GM10248 (cell line): ENCODE data around the gene DLAT.

Source experiments
- CTCF ChIA-PET: fragments of 300-600 bp; sonication (Branson Sonifier 250); formaldehyde crosslinking; extraction: SDS; loops from one replicate; lab custom pipeline; 2021; ENCODE audit warnings: antibody characterized with exemption; lab: Yijun Ruan, JAX
- POLR2A ChIA-PET: fragments of 350-650 bp; sonication (Branson Sonifier 250); formaldehyde crosslinking; extraction: SDS; loops from one replicate; lab custom pipeline; 2020; ENCODE audit warnings: antibody characterized with exemption; lab: Yijun Ruan, JAX
- DNase-seq: peaks from one replicate; pipeline ENCODE4 v3.0.0; 2012; ENCODE audit errors: extremely low spot score
- CTCF ChIP-seq: IDR thresholded peaks from 2 replicates; pipeline ENCODE4 v1.5.1; 2012; ENCODE audit warnings: mild to moderate bottlenecking, low read depth; ENCODE audit errors: extremely low read depth, missing control alignments, control extremely low read depth

The DLAT gene

GRCh38 chr11:111980062-111980461 is 45.1 kb upstream of the DLAT start:
- no peak for TF ChIP-seq CTCF
- POLR2A ChIA-PET: no interaction called here
- CTCF ChIA-PET: interaction anchor here (0.9 to 3.8 kb wide), 9 partner anchors 13 to 54 kb away, joined by 3 to 138 read pairs (median 4); partner anchors contain the start of gene DIXDC1
- DNase-seq: no peak

GRCh38 chr11:111981270-111981669 is 43.9 kb upstream of the DLAT start:
- POLR2A ChIA-PET: no interaction called here
- CTCF ChIA-PET: interaction anchor here (0.6 to 3.8 kb wide), 38 partner anchors 8 to 419 kb away, joined by 3 to 138 read pairs (median 5); partner anchors contain the start of genes ALG9, BCO2 and DIXDC1
- no peak for DNase-seq
- TF ChIP-seq CTCF: no peak

- peak; percentile 59 for TF ChIP-seq CTCF
- ChIA-PET CTCF (interaction anchor here (0.6 to 3.8 kb wide), 36 partner anchors 8 to 419 kb away, joined by 3 to 138 read pairs (median 6); partner anchors contain the start of genes ALG9, BCO2 and DIXDC1), POLR2A (interaction anchor here (0.6 kb wide), 1 partner anchor 43 kb away, joined by 3 read pairs; no protein-coding TSS in a partner anchor)
- DNase-seq: peak; percentile 71
Measured at GRCh38 chr11:111982019-111982464, 43.2 kb upstream of the DLAT start.

GRCh38 chr11:111982541-111983186 is 42.5 kb upstream of the DLAT start:
- ChIA-PET CTCF (interaction anchor here (0.9 to 3.8 kb wide), 28 partner anchors 8 to 253 kb away, joined by 3 to 138 read pairs (median 6); partner anchors contain the start of genes ALG9, BCO2 and DIXDC1), POLR2A (interaction anchor here (0.6 kb wide), 1 partner anchor 44 kb away, joined by 3 read pairs; no protein-coding TSS in a partner anchor)
- TF ChIP-seq CTCF: no peak
- no peak for DNase-seq

GRCh38 chr11:111983187-111983986 is 41.8 kb upstream of the DLAT start:
- ChIA-PET POLR2A (no interaction called here), CTCF (interaction anchor here (1.4 to 3.8 kb wide), 12 partner anchors 9 to 105 kb away, joined by 5 to 138 read pairs (median 12); partner anchors contain the start of gene DIXDC1)
- no peak for TF ChIP-seq CTCF
- DNase-seq: no peak

- DNase-seq: no peak
- ChIA-PET CTCF (no interaction called here), POLR2A (no interaction called here)
- TF ChIP-seq CTCF: no peak
Measured at GRCh38 chr11:111986589-111986988, 38.6 kb upstream of the DLAT start.
